NOMO-1 treated with DMSO at 0.1 percent for 48 hours (cell line): ENCODE results near the gene TSPAN33.
A peak's percentile ranks its signal among the peaks of the same experiment; 100 is the strongest.
"Not testable (repeated sequence)": the region's sequence is repeated elsewhere in the genome, so short reads cannot be mapped to it uniquely, and the experiment has no call there.

Experiments used
- DNase-seq: peaks from one replicate; lab custom pipeline; 2025; ENCODE audit not compliant: unreplicated experiment; lab: John Stamatoyannopoulos, UW

The TSPAN33 gene

GRCh38 chr7:129169171-129169671, 24.7 kb downstream of the TSPAN33 start:
- no peak for DNase-seq

- DNase-seq: peak; percentile 50
Observed at GRCh38 chr7:129169686-129170440, 25.4 kb downstream of the TSPAN33 start.

DNA sequence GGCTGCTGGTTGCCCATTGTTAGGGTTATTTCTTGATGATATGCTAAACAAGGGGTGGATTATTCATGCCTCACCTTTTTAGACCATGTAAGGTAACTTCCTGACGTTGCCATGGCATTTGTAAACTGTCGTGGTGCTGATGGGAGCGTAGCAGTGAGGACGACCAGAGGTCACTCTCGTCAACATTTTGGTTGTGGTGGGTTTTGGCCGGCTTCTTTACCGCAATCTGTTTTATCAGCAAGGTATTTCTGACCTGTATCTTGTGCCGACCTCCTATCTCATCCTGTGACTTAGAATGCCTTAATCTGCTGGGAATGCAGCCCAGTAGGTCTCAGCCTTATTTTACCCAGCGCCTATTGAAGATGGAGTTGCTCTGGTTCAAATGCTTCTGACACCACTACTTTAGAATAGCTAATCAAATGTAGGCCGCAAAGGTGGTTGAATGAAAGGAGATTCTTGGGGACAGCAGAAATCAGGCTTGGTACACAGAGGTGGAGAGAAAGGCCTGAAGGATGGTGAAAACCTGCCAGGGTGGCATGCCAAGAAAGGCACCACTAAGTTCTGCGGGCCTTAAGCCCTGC, 26.0 kb downstream of the TSPAN33 start:
- DNase-seq: no peak

DNA sequence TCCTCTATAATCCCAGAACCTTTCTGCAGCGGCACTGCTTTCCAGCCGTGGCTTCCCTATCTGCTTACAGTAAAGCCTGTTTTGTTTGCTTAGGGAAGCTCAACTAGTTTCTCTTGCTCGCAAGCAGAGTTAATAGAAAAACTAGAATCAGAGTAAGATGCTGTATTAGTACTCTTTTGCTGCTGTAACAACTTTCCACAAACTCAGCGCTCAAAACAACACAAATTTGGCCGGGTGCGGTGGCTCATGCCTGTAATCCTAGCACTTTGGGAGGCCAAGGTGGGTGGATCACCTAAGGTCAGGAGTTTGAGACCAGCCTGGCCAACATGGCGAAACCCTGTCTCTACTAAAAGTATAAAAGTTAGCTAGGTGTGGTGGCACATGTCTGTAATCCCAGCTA, 29.4 kb downstream of the TSPAN33 start:
- not testable (repeated sequence) for DNase-seq

- DNase-seq: no peak
Observed at GRCh38 chr7:129176916-129177710, 32.6 kb downstream of the TSPAN33 start.

DNA sequence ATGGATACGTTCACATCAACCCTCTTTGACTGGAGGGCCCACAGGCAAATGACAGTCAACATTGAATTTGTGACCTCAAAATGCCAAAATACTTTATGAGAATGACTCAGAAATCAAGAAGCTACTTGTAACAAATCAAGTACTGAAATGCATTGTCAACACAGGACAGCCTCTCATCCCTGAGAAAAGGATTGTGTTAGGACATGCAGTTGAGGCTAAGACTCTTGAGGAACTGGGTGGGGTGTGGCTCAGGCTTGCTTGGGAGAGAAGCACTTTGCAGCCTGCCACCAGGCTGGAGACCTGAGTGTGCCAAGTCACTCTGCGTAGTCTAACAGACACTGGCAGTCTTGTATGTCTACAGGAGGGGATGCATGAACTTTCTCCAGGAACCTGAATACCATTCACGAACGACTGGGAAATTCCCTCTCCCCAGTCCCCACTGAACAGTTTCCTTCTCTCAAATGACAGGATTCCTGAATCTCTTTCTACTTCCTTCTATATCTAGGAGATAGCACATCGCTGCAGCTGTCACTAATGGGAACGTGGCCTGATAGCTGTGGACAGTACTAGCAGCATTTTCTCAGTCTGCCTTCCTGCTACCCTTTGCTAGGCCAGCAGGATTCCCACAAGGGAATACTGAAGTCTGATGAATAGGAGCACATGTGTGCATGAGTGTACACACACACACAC, 40.6 kb downstream of the TSPAN33 start:
- DNase-seq: no peak

DNA sequence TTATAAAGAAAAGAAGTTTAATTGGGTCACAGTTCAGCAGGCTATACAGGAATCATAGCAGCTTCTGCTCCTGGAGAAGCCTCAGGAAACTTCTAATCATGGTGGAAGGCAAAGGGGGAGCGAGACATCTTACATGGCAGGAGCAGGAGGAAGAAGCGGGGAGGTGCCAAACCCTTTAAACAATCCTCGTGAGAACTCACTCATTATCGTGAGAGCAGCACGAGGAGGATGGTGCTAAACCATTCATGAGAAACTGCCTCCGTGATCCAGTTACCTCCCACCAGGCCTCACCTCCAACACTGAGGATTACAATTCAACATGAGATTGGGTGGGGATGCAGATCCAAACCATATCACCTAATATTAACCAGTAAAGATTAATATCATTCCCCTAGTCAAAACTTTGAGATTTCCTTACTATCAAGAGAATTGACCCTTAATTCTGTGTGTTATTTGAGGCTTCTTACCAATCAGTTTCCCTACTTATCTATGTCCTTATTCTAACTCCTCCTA, 42.3 kb downstream of the TSPAN33 start:
- no peak for DNase-seq

- DNase-seq: no peak
Observed at GRCh38 chr7:129187681-129188371, 43.3 kb downstream of the TSPAN33 start.

DNA sequence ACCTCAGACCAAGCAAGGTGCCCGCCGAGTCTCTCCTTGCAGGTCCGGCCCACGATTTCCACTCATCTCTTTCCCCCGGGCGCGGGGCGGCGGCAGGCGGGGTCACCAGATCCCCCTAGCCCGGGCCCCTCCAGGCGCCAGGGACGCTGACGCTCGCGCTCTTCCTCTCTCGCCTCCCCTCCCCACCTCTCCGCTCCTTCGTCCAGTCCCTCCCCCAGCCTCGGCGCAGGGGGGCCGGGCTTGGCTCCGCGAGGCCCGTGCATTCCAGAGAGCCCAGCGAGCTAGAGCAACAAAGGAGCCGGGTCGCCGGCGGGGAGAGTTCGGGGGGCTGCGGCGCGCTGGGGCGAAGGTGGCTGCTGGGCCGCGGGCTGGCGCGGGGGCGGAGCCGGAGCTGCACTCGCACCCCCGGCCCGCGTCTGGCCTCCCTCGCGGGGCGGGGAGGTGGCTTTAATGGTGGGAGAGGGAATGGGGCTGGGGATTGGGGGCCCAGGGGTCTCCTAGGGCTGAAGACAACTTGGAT, 43.9 kb downstream of the TSPAN33 start, which contains the start of gene SMO:
TSS of gene SMO (plus strand) at position 262 of the 520 bp plus-strand sequence. CDS start 519 bp downstream, outside the sequence.
- DNase-seq: no peak

- no peak for DNase-seq
Observed at GRCh38 chr7:129188892-129189660, 44.6 kb downstream of the TSPAN33 start.

DNA sequence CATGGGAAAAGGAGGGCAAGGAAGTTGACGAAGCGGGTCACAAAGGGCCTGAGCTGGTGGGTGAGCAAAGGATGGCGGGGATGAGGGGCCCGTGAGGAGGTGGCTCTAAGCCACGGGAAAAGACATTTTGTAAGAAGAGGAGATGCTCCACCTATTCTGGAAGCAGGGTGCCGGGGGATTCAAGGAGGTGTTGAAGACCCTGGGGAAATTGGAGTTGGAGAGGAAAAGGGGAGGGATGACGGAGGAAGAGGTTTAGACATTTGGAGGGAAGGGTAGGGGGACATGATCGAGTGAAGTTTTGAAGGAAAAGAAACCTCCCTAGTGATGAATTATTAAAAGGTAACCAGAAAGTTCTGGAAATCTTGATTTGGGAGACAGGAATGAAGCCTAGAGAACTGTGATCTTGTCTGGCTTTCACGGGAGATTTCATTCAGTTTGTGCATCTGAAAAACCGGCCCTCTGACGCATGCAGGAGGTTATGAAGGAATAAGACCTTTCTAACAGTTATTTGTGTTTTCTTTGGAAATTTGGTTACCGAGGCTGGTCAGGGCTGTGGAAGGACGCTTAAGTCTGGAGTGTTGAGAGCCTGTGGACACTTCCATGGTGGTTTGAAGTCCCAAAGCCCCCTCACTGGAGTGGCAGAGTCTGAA, 45.3 kb downstream of the TSPAN33 start:
- no peak for DNase-seq

DNA sequence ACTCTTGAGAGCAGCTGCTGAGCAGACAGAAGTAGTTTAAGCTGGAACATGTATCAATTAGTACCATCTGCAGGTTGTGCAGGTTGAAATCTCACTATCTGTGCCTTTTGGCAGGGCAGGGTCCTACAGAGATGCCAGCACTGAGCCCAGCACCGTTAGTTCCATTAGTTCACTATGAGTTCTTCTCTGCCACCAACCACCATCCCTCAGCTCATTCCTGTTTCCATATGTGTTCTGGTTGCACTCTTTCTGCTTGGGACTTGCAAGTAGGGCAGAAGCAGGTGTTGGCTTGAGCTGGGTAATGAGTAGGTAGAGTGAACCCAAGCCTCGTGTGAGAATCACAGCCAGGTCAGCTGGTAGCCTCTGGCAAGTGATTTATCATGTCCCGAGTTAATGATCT, 46.8 kb downstream of the TSPAN33 start:
- DNase-seq: no peak

DNA sequence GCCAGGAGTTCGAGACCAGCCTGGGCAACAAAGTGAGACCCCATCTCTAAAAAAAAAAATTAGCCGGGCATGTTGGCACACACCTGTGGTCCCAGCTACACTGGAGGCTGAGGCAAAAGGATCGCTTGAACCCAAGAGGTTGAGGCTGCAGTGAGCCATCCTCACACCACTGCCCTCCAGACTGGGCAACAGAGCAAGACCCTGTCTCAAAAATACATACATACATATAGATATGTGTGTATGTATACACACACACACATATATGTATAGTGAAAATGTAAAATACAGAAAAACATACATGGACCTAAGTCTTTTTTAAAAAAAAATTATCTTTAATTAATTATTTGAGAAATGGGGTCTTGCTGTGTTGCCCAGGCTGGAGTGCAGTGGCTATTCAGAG, 49.4 kb downstream of the TSPAN33 start:
- DNase-seq: no peak

- DNase-seq: peak; percentile 8
Observed at GRCh38 chr7:129197771-129198170, 53.3 kb downstream of the TSPAN33 start.

GRCh38 chr7:129199406-129199805, 54.9 kb downstream of the TSPAN33 start:
- no peak for DNase-seq

- DNase-seq: no peak
Observed at GRCh38 chr7:129202058-129202777, 57.7 kb downstream of the TSPAN33 start.

DNA sequence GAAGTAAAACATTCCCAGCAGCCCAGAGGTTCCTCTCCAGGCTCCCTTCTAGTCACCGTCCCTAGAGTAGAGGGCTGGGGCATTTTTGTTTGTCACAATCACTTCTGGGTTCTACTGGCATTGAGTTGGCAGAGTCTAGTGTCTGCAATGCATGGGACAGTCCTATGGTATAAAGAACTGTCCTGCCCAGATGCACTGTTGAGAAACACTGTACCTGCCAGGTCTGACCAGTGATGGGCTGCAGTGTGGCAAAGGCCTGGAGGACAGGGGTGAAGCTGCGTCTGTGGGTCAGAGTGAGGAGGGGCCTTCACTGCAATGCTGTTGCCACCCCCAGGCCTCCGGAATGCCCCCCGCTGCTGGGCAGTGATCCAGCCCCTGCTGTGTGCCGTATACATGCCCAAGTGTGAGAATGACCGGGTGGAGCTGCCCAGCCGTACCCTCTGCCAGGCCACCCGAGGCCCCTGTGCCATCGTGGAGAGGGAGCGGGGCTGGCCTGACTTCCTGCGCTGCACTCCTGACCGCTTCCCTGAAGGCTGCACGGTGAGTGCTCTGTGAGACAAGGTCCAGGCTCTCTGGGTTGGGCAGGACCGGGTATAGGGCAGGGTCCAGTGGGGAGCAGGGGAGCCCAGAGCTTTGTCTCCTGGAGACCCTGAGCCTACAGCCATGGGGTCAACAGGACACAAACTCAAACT, 58.7 kb downstream of the TSPAN33 start:
- DNase-seq: no peak
